Activated effector memory CD4-positive, alpha-beta T cell treated with anti-CD3 and anti-CD28 coated beads, Interleukin-2, amount 50 U/mL, for 16 hours (primary cell): Measurements from ENCODE around the gene ACTL8.

ENCODE experiments used
- DNase-seq: peaks from one replicate; pipeline ENCODE4 v3.0.0-alpha.2; 2020

Gene ACTL8

GRCh38 chr1:17851056-17851455 lies 95.9 kb downstream of the ACTL8 start:
- DNase-seq, result no peak

DNA sequence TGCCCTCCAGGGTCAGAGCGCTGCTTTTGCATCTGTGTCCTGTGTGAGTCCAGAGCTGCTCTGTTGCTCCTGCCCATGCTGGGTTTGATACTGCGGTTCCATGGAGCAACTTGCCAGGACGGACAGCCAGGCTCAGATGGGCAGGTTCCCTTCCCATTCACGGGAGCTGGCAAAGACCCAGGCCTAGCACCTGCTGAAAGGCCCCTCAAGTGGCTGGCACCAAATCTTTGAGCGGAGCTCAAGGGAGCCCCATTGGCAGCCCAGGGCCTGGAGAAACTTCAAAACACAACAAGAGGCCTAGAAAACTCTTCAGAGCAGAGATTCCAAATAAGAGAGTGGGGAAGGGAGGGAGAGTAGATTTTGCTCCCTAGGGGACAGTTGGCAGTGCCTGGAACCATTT lies 97.2 kb downstream of the ACTL8 start:
- no peak for DNase-seq

- DNase-seq, result no peak
Measured at GRCh38 chr1:17853241-17853935, 98.3 kb downstream of the ACTL8 start.

GRCh38 chr1:17856496-17857108 lies 101.5 kb downstream of the ACTL8 start:
- no peak for DNase-seq

DNA sequence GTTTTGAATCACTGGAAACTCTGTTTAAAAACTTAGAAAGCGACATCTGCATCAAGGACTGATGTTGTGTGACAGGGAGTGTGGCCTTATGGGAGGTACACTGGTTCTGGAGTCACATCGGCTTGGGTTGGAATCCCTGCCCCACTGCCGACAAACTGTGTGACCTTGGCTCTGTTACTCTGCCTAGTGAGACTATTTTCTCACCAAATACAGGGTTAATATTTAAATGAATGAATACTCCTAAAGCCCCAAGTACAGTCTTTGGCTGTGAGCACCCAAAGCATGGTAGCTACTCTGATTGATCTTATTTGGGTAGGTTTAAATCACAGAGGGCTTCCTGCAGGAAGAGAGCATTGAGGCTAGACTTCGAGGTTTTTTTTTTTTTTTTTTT lies 102.0 kb downstream of the ACTL8 start:
- DNase-seq, result no peak

DNA sequence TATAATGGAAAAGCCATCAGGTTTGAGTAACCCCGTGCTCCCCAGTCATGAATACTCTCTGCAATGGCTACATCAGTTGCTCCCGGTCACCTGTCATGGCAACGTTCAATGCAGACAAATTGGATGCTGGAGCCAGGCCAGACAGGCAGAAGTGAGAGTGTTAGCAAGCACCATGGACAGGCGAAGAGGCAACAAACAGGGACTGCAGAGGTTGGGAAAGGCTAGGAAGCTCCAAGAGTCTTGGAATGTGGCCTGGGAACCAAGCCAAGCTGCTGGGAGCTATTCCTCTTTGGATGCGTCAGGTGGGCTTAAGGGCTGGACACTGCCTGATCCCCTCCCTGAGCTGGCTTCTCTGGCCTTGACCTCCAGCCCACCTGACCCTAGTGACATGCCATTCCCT lies 102.9 kb downstream of the ACTL8 start:
- DNase-seq, result no peak

- DNase-seq, result no peak
Measured at GRCh38 chr1:17860812-17861211, 105.7 kb downstream of the ACTL8 start.

GRCh38 chr1:17861685-17862084 lies 106.6 kb downstream of the ACTL8 start:
- no peak for DNase-seq

DNA sequence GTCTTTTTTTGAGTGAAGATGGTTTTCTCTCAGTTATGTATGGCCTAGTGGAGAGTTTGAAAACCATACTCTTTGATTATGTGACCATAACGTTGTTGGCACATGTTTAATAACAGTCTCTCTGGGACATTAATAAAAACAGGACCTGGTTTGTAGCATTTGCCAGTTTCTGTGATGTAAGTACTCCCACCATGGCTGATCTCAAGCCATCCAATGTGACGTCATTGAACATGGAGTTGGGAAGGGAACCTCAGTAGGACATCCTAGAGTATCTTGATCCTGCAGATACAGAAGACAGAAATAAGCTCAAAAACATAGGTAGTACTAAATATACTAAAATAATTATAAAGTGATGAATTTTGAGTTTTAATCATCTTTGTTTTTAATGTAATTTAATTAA lies 107.0 kb downstream of the ACTL8 start:
- DNase-seq, result no peak

GRCh38 chr1:17865912-17866739 lies 111.0 kb downstream of the ACTL8 start:
- DNase-seq, result no peak

- DNase-seq, result no peak
Measured at GRCh38 chr1:17866740-17867029, 111.6 kb downstream of the ACTL8 start.

- DNase-seq, result no peak
Measured at GRCh38 chr1:17867470-17867869, 112.3 kb downstream of the ACTL8 start.

GRCh38 chr1:17869815-17870214 lies 114.7 kb downstream of the ACTL8 start:
- DNase-seq, result no peak

- no peak for DNase-seq
Measured at GRCh38 chr1:17870679-17871078, 115.5 kb downstream of the ACTL8 start.

DNA sequence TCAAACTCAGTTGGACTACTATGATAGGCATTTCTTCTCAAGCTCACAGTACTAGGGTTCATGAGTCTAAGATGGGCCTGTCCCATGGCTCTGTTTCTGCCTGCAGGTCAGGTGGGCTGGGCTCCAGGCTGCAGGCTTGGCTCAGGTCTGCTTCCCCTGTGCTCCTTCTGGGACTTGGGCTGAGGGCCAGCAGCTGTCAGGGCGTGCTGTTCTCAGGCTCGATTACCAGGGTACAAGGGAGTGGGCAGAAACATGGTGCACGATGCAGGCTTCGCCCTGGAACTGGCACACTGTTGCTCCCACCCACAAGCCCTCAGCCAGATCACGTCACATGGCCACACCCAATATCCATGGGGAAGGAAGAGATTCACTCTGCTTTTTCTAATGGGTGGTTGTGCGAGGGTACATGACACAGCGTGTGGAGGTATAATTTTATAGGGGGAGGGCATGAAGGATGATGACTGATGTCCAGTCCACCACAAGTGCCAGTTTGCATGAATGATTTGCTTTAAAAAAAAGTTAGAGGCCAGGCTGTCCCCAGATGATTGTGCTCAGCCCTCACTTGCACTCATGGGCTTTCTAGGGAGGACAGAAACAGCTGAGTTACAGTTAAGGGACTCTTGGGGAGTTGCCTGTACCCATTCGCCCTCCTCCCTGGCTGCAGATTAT lies 118.0 kb downstream of the ACTL8 start:
- no peak for DNase-seq

DNA sequence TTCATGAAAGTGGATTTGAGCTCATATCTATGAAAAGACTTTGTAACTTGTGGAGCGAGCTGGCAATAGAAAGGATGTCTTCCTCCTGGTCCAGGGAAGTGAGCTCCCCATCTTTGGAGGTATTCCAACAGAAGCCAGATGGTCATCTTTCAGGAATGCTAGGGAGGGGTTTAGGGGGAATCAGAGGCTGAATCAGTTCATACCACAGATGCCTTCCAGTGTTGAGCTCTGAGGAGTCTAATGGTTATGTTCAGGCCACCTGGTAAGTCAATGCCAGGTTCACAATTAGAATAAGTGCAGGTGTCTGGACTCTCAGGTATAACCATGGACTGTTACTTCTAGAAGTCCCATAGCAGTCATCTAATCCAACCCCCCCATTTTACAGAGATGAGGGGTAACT lies 119.1 kb downstream of the ACTL8 start:
- no peak for DNase-seq

GRCh38 chr1:17874710-17875109 lies 119.6 kb downstream of the ACTL8 start:
- no peak for DNase-seq

GRCh38 chr1:17875171-17875881 lies 120.2 kb downstream of the ACTL8 start:
- no peak for DNase-seq

DNA sequence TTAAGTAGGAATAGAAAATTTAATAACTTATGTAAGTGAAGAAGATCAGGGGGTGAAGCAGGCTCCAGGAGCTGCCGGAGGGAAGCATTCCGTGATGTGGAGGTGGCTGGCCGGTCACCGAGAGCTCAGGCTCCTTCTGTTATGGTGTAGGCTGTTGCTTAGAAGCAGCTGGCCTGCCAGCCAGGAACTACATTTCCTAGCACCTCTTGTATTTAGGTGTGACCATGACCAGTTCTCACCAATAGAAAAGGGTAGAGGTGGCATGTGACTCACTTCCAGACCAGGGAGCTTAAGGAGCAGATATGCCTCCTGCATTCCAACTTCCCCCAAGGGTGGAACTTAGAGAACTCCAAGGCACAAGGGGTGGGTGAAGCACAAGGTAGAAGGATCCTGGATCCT lies 120.7 kb downstream of the ACTL8 start:
- DNase-seq, result peak; percentile 4
